Keratinocyte (primary cell): ENCODE data around the gene GAB2. TPM values are rescaled to one million over a fixed set of nuclear protein-coding genes. Genes with fewer than 3 reads are reported as not detected.
"Not testable (repeated sequence)": the region's sequence is repeated elsewhere in the genome, so short reads cannot be mapped to it uniquely, and the experiment has no call there.

Source experiments
- DNase-seq: peaks from one replicate; pipeline ENCODE4 v3.0.0-alpha.2; 2011; ENCODE audit warnings: low read depth, missing footprints, low spot score
- FAIRE-seq: peaks from 2 replicates; lab custom pipeline; 2011; peaks lifted over from hg19 to GRCh38; lab: Jason Lieb, UNC
- H2AFZ ChIP-seq: 2 replicates; pipeline ENCODE4 v1.6.0; 2012; ENCODE audit warnings: low read length, control low read depth, inconsistent platforms; ENCODE audit not compliant: control insufficient read depth
- H3K27ac ChIP-seq: 2 replicates; pipeline ENCODE4 v1.5.1; 2011; ENCODE audit warnings: low read length; ENCODE audit not compliant: control insufficient read depth, insufficient read depth
- H3K27me3 ChIP-seq: 3 replicates; pipeline ENCODE4 v1.6.0; 2011; ENCODE audit warnings: low read length; ENCODE audit not compliant: control insufficient read depth, insufficient read depth; ENCODE audit errors: extremely low read depth
- H3K36me3 ChIP-seq, 2 experiments: 2 replicates in 1 of 2; 3 replicates in 1 of 2; pipeline ENCODE4 v1.5.1; 2011; ENCODE audit warnings: low read length in 2 of 2, mild to moderate bottlenecking in 1 of 2; ENCODE audit not compliant: control insufficient read depth in 2 of 2, insufficient read depth in 2 of 2; ENCODE audit errors: extremely low read depth in 1 of 2
- H3K4me1 ChIP-seq: 3 replicates; pipeline ENCODE4 v1.5.1; 2011; ENCODE audit warnings: low read length; ENCODE audit not compliant: control insufficient read depth, insufficient read depth; ENCODE audit errors: extremely low read depth
- H3K4me2 ChIP-seq: 3 replicates; pipeline ENCODE4 v1.6.0; 2011; ENCODE audit warnings: low read depth, low read length; ENCODE audit not compliant: control insufficient read depth, insufficient read depth; ENCODE audit errors: extremely low read depth
- H3K4me3 ChIP-seq, 3 experiments: fragments of 200-600 bp in 1 of 3; sonication (generic) in 1 of 3; 2 replicates in 2 of 3; 3 replicates in 1 of 3; pipeline ENCODE4 v1.5.1; 2011 to 2016; ENCODE audit warnings: low read length in 3 of 3, mild to moderate bottlenecking in 3 of 3, control low read depth in 2 of 3, inconsistent platforms in 1 of 3, low read depth in 1 of 3, mixed read lengths in 1 of 3, mixed run types in 1 of 3, moderate library complexity in 1 of 3; ENCODE audit not compliant: control insufficient read depth in 2 of 3, insufficient read depth in 2 of 3; ENCODE audit errors: extremely low read depth in 1 of 3
- H3K79me2 ChIP-seq: 2 replicates; pipeline ENCODE4 v1.6.0; 2012; ENCODE audit warnings: low read length; ENCODE audit not compliant: control insufficient read depth, insufficient read depth
- H3K9ac ChIP-seq: 3 replicates; pipeline ENCODE4 v1.6.0; 2011; ENCODE audit warnings: low read length; ENCODE audit not compliant: control insufficient read depth, insufficient read depth; ENCODE audit errors: extremely low read depth
- H3K9me1 ChIP-seq: 3 replicates; pipeline ENCODE4 v1.6.0; 2011; ENCODE audit warnings: low read length; ENCODE audit not compliant: control insufficient read depth, insufficient read depth; ENCODE audit errors: extremely low read depth
- H3K9me3 ChIP-seq: 2 replicates; pipeline ENCODE4 v1.5.1; 2012; ENCODE audit warnings: low read depth, low read length; ENCODE audit not compliant: control insufficient read depth
- H4K20me1 ChIP-seq: 3 replicates; pipeline ENCODE4 v1.6.0; 2011; ENCODE audit warnings: low read length; ENCODE audit not compliant: control insufficient read depth, insufficient read depth; ENCODE audit errors: extremely low read depth
- CTCF ChIP-seq, 3 experiments: IDR thresholded peaks in 1 of 3; conservative IDR thresholded peaks in 1 of 3; optimal IDR thresholded peaks in 1 of 3; 2 replicates in 2 of 3; 3 replicates in 1 of 3; pipeline versions ENCODE3 to v1.5.1; 2011; ENCODE audit warnings: low read length in 3 of 3, mild to moderate bottlenecking in 3 of 3, moderate library complexity in 2 of 3, control low read depth in 1 of 3, inconsistent platforms in 1 of 3; ENCODE audit not compliant: insufficient read depth in 2 of 3; ENCODE audit errors: extremely low read depth in 1 of 3
- EZH2 ChIP-seq: IDR thresholded peaks from one replicate; pipeline ENCODE4 v1.6.1; 2012; ENCODE audit warnings: inconsistent platforms, mild to moderate bottlenecking, low read length, moderate library complexity
- dilution Hi-C: fragments of 300-500 bp; cut with MboI; formaldehyde crosslinking; loops from one replicate; pipeline ENCODE4 v1.7.0; 2020; ENCODE audit warnings: low sequenced_read_pairs; ENCODE audit not compliant: extremely low pct_ligation_motif_present
- polyA plus RNA-seq, 5 experiments: library from polyadenylated mRNA; depleted of rRNA in 3 of 5; stranded (reverse) in 3 of 5; stranded (forward) in 1 of 5; unstranded in 1 of 5; fragments of >200 nt; gene quantifications; 1 replicate in 1 of 5; 2 replicates in 3 of 5; 3 replicates in 1 of 5; pipeline versions ENCODE4 v1.2.1 to v1.2.3, GENCODE V29; 2011 to 2012; ENCODE audit warnings: missing spikeins in 2 of 5, low read depth in 1 of 5, low replicate concordance in 1 of 5

GAB2 gene
- polyA plus RNA-seq, 1 donor (not counting 4 experiments of a cell fraction or from before 2014, with no cell fraction given), result 0.68 TPM

GRCh38 chr11:78224506-78224905 is 193.1 kb downstream of the GAB2 start:
- no peak overlapping the region for H3K4me3 ChIP-seq
- H3K27me3 ChIP-seq, result no peaks in the 10 kb centered on the region
- dilution Hi-C loops, result no loop called here
- H3K27ac ChIP-seq, result no peak overlapping the region
- DNase-seq, result no peak
- no peak for FAIRE-seq
- no peaks in the 10 kb centered on the region for H3K4me1 ChIP-seq
- no peaks in the 10 kb centered on the region for H3K9me1 ChIP-seq
- H2AFZ ChIP-seq, result no peak overlapping the region
- H3K79me2 ChIP-seq, result no peaks in the 10 kb centered on the region
- H3K36me3 ChIP-seq, result peaks cover 0 to 2% of the 10 kb centered on the region in 2 experiments
- no peaks in the 10 kb centered on the region for H4K20me1 ChIP-seq
- TF ChIP-seq CTCF (optimal IDR thresholded peaks at IDR 0.05 in 1 of 3, IDR thresholded peaks at IDR 0.05 in 1 of 3, conservative IDR thresholded peaks at IDR 0.05 in 1 of 3; ENCODE audit: extremely low read depth in 1 of 3, insufficient read depth in 2 of 3, low read length in 3 of 3) (no peak), EZH2 (no peak)
- no peaks in the 10 kb centered on the region for H3K9me3 ChIP-seq
- H3K9ac ChIP-seq, result no peak overlapping the region
- no peak overlapping the region for H3K4me2 ChIP-seq

- dilution Hi-C loops, result no loop called here
- Histone ChIP-seq H3K4me1 (no peaks in the 10 kb centered on the region), H3K79me2 (no peaks in the 10 kb centered on the region), H2AFZ (no peak overlapping the region), H3K27me3 (no peaks in the 10 kb centered on the region), H3K4me3 (no peak overlapping the region), H3K4me2 (no peak overlapping the region), H3K9me3 (no peaks in the 10 kb centered on the region), H3K36me3 (peaks cover 0 to 3% of the 10 kb centered on the region in 2 experiments), H3K9me1 (no peaks in the 10 kb centered on the region), H3K27ac (no peak overlapping the region), H3K9ac (no peak overlapping the region), H4K20me1 (no peaks in the 10 kb centered on the region)
- FAIRE-seq (no peak), DNase-seq (no peak)
- TF ChIP-seq EZH2, result no peak
- no peak for TF ChIP-seq CTCF (optimal IDR thresholded peaks at IDR 0.05 in 1 of 3, IDR thresholded peaks at IDR 0.05 in 1 of 3, conservative IDR thresholded peaks at IDR 0.05 in 1 of 3; ENCODE audit: extremely low read depth in 1 of 3, insufficient read depth in 2 of 3, low read length in 3 of 3)
Measured at GRCh38 chr11:78223320-78223954, 194.2 kb downstream of the GAB2 start.

- dilution Hi-C loops, H3K4me3 ChIP-seq, H3K27me3 ChIP-seq, DNase-seq, H3K79me2 ChIP-seq, H3K27ac ChIP-seq, H3K9ac ChIP-seq, H3K36me3 ChIP-seq, H3K9me1 ChIP-seq, H3K4me2 ChIP-seq, FAIRE-seq, H4K20me1 ChIP-seq, H2AFZ ChIP-seq, H3K9me3 ChIP-seq, H3K4me1 ChIP-seq: not testable (repeated sequence)
Measured at GRCh38 chr11:78222726-78223125, 194.9 kb downstream of the GAB2 start.
